Measurements from ENCODE around the gene BBS7.

DNA sequence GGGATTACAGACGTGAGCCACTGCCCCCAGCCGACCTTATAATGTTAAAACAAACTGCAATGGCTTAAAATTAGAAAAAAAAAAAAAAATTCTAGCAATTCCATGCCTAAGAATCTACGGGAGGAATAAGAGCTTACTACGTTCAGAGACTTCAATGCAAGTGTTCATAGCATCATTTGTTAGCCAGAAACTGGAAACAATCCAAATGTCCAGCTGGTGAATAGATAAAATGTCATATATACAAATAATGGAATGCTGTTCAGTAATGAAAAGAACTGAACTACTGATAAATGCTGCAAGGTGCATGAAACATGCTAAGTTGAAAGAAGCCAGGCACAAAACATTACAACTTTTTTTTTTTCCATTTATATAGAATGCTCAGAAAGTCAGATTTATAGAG is 63.9 kb downstream of the BBS7 start:
- TF ChIP-seq CTCF (IDR thresholded peaks at IDR 0.05) (no peak), POLR2A (IDR thresholded peaks at IDR 0.05) (no peak), EP300 (IDR thresholded peaks at IDR 0.05) (no peak), POLR2AphosphoS5 (IDR thresholded peaks at IDR 0.05) (no peak)
